COR-L47 (cell line): Measurements from ENCODE around the gene CASP7.
"Not testable (repeated sequence)": the region's sequence is repeated elsewhere in the genome, so short reads cannot be mapped to it uniquely, and the experiment has no call there.

Experiments used
- DNase-seq: peaks from one replicate; lab custom pipeline; 2025; lab: John Stamatoyannopoulos, UW

CASP7 gene

DNA sequence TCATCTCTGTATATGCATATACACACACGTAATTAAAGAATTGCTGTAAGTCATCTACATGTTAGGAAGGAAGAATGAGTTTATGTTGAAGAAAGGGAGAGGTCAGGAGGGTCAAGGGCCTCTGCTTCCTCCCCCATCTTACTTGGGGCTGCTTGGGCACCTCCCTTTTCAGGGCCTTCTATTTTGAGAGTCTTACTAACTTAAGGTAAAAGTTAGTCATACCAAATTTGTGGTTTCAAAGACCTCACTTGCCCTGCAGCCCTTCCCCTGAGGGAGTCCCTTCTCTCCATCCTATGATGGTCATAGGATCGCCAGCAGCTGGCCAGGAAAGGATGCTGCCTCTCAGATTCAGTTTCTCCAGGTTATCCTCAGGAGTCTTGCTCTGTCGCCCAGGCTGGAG, 74.4 kb downstream of the CASP7 start:
- no peak for DNase-seq

DNA sequence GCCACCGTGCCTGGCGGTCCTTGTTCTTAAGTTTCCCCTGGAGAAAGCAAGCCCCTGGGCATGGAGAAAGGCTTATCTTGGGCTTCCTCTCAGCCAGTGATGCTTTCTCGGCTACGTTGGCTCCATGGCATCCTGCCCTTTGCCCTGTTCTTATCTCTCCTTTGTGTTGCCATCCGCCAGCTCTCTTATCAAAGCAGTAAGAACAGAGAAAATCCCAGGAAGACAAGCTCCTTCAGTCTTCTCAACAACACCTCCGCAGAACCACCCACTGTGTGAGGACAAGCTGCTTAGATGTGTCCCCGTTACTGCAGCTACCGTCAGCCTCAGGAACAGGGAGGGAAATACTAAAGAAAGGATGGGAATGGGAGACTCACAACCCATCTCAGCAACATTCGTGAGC, 75.1 kb downstream of the CASP7 start:
- no peak for DNase-seq

DNA sequence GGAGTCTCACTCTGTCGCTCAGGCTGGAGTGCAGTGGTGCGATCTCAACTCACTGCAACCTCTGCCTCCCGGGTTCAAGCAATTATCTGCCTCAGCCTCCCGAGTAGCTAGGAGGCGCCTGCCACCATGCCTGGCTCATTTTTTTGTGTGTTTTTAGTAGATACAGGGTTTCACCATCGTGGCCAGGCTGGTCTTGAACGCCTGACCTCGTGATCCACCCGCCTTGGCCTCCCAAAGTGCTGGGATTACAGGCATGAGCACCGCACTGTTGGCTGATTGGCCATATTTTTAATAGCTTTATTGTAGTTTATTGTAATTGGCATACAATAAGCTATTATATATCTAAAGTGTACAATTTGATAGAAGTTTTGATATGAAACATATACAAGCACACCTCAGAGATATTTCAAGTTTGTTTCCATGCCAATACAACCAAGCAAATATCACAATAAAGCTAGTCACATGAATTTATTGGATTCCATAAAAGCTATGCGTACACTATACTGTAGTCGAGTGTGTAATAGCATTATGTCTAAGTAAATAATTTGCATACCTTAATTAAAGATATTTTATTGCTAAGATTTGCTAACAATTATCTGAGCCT, 77.3 kb downstream of the CASP7 start:
- DNase-seq = no peak

DNA sequence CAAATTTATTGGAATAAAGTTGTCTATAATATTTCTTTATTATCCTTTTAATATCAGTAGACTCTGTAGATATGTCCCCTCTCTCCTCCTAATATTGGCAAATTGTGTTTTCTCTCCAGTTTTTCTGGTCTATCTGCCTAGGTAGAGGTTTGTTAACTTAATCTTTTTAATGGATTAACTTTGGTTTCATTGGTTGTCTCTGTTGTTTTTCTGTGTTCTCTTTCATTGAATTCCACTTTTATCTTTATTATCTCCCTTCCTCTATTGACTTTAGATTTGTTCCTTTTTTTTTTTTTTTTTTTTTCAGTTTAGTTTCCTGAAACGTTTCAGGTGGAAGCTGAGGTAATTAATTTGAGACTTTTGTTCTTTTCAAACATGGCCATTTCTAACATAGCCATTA, 82.4 kb downstream of the CASP7 start:
- DNase-seq = no peak

DNA sequence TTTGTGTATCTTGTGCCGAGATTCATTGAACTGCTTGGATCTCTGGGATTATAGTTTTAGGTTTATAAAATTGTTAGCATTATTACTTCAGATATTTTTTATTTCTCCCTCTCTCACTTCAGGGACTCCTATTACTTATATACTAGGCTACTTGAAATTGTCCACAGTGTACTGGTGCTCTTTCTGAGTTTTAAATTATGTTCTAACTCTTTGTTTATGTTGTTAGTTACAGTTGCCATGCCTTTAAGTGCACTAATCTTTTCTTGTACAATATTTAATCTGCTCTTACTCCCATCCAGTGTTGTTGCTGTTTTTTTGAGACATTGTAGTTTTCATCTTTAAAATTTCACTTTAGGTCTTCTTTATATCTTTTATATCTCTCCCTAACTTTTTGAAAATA, 84.9 kb downstream of the CASP7 start:
- DNase-seq = no peak

DNA sequence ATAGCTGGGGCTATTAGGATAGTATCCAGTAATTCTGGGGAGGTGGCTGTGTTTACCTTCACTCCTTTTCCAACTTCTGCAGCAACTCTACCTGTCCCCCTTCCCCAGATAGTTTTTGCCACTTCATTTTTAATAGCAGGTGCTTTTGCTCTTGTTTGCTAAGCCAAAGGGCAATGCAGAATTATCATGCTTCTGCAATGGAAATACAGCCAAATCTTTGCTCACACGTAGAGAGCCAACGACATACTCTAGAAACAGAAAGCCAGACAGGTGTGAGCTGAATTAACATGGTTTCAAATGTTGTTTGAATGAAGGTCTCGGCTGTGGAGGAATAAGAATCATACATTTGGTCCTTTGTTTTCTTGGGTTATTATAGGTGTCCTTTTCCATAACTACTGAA, 86.2 kb downstream of the CASP7 start:
- no peak for DNase-seq

DNA sequence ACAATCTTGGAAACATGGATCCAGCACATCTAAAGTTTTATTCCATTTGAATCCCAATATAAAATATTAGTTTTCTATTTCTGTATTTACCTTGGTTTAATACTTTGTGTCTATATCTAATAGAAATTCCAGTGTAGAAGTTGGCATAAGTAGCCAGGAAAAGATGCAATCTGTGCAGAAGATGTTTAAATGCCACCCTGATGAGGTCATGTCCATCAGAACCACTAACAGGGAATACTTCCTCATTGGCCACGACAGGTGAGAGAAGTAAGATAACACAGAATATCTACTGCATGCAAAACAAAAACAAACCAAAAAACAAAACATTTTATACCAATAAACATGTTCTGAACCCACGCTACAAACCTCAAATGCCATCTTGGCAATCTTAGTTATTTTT, 87.5 kb downstream of the CASP7 start:
- DNase-seq = no peak

DNA sequence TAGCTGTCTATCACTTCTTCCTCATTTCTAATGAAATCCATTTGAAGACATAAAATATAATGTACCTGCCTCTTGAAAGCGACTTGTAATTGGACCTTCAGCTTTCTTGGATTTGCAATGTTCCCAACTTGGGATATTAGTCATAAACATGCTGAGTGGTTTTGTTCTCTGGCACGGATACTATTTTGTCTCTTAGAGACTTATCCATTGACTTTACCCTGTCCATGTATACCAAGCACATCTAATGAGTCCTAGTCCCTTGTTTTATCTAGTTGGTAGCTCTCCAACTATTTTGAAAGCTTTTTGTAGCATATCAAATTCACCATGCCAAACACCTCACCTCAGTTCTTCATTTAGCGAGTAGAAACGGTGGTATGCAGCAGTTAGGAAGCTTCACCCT, 90.6 kb downstream of the CASP7 start:
- no peak for DNase-seq

DNA sequence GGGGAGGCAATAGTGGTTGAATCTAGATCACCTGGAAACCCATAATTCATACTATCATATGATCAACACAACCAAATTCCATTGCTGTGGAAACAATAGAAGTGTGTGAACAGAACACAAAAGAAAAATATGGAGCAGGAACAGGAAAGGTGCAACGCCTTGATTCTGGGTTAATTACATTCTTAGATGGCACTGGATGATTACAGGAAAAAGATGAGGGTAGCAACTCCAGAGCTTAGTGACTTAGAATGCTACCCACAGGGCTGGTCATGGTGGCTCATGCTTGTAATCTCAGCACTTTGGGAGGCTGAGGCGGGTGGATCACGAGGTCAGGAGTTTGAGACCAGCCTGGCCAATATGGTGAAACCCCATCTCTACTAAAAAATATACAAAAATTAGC, 91.4 kb downstream of the CASP7 start:
- not testable (repeated sequence) for DNase-seq

DNA sequence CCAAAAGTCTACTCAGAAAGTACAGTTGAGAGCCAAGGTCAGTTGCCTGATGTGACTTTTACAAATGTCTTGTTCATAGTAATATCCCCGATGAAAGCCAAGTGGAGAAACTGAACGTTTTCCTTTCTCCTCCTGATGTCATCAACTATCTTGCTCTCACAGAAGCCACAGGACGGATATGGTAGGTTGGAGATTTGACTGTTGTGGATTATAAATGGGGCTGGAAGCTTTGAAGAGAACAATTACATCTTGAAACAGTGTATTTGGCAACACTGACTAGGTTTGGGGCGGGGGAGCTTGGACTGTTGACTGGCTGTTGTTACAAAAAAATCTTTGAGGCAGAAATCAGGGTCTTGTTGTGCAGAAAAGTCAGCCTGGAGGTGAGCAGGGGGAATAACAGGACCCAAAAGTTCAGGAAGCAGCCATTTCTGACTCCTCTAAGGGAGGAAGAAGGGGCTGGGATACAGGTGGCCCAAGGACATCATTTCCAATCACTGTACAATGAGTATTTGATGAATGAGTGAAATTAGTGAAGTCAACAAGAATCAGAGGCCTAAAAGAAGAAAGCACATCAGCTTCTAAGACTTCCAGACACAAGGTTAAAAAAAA, 96.1 kb downstream of the CASP7 start:
- DNase-seq = no peak

DNA sequence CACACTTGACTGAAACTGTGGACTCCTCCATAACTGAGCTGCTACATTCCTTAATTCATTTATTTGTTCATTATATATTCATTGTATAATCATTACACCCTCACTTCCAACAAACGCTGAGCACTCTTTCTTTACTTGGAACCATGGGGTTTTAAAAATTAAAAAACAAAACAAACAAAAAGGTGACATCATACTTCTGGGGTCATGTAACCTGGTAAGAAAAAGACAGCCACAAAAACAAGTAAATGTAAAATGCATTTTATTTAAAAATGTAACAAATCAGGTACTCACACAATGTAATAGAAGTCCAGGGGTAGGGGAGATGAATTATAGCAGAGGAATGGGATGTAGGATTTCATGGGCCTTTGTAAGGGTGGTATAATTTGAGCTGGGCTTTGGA, 96.8 kb downstream of the CASP7 start:
- DNase-seq = no peak
